ENCODE results near the gene GLA.

GLA gene

DNA sequence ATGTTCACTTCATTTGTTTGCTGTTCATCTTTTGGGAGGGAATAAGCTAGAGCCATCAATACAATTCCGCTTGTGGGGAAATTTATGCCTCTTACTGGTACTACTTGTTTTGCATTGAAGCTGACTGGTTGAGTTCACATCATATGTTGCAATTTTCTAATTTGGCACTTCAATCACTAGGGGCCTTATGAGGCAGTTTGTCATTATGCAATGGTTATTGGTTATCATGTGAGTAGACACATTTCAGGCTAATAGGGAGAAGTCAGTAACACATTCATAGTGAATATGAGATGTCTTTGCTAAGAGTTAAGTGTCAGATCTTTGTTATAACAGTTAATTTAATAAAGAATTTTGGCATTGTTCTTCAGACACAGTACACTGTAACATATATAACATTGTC, 11.9 kb downstream of the GLA start:
- no peak for FAIRE-seq

DNA sequence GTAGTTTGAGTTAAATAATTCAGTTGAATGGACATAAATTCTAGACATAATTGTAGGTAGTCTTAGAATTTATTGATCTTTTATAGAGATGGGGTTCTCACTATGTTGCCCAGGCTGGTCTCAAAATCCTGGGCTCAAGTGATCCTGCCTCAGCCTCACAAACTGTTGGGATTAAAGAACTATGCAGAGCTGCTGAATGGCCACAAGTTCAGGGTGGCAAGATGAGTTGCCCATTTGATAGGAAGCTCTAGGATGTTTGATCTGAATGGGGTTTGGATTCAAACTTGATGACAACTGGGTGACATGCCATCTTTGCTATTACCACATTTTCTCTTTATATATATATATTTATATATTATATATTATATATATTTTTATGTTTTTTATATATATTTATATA, 13.4 kb downstream of the GLA start:
- no peak for FAIRE-seq

GRCh38 chrX:101393530-101394305, 14.0 kb downstream of the GLA start:
- FAIRE-seq: no peak

- no peak for FAIRE-seq
Observed at GRCh38 chrX:101391831-101392230, 15.9 kb downstream of the GLA start.

- no peak for FAIRE-seq
Observed at GRCh38 chrX:101390664-101391525, 16.8 kb downstream of the GLA start, which contains the start of gene RPL36A. Gene RPL36A (plus strand): TSS chrX:101391011. CDS start chrX:101391044, 33 bp downstream.

DNA sequence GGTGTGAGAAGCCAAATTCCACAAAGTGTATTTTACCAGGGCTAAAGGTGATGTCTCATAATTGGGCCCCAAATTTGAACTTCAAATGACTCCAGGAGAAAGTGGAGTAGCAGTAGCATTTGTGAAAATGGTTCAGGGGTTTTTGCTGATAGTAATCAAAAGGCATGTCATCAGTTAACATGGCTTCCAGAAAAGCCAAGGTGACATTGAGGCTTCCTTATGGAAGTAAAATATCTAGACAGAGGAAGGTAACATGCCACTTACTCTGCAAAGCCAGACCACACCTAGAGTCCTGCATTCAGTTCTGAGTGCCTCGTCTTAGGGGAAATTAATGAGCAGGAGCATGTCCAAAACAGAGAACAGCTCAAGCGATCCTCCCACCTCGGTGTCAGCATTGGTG, 19.1 kb downstream of the GLA start:
- no peak for FAIRE-seq

DNA sequence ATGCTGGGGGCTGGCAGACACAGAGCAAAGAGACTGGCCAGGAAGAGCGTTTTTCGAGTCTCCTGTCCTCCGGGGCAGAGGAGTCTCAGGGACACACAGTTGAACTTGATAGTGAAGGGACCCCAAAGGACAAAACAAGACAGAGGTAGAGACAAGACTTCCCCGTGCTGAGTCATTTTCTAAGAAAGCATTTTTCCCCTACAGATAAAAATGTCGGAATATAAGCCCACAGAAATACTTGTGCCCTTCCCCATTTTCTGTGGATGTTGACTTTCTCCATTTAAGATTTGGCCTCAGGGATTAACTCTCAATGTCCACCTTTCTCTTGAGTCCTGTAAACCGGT, 21.2 kb downstream of the GLA start:
- no peak for FAIRE-seq

DNA sequence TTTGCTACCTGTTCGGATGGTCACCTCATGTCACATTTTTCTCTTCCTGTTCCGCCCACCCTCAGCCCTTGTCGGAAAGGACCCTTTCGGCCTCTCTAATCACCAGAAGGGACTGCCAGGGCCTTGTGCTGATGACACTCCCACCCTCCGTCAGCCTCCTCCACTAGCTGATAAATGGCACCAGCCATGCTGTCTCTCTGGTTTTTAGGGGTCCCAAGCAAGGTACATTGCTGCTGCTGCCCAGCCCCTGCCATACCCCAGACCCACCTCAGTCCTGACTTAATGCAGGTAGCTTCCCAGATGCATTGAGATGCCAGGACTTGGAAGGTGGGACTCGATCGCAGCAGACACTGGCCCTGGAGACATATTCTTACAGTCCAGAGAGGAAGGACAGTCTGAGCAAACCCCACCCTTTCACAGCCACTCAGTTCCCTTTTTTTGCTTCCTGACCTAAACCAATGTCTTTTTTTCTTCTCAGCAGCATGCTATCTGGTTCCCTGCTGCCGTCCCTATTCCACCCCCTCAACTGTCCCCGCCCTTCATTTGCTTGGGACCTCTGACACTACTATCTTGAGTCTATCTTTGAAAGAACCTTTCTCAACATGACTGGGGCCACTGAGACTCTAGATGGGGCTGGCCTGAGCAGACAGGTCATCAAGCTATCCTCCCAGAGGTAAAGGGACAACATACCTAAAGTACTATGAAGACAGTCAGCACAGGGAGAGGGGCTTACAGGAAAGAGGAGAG, 21.8 kb downstream of the GLA start, which contains the start of gene BTK:
Gene BTK, minus strand, starts transcription at position 397 of the 747 bp plus-strand sequence. CDS start 10,907 bp downstream, outside the sequence.
- no peak for FAIRE-seq

DNA sequence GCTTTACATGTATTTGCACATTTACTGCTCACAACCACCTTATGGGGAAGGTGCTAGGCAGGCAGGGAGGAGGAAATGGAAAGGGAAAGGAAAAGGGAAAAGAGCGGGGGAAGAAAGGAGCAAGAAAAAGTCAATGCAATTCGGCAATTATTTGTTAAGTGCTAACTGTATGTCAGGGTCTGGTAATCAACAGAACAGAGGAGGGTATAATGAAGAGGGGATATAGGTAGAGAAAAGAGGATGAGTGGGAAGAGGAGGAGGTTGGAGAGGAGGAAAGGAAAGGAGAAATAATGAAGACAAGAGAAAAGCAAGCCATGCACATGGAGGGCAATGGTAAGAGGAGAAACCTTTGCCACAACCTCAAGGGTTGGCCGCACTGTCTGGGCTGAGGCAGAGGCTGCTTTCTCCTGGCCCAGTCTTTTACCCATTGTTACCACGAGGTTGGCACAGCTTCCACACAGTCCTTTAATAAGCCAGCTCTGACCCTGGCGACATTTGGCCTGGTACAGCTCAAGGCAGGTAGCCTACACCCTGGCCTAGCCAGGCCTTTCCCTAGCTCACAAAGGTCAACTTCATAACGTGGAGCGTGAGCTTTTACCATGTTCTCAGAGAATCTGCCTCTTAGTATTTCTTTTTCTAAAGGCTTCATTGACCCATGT, 22.6 kb downstream of the GLA start:
- no peak for FAIRE-seq

DNA sequence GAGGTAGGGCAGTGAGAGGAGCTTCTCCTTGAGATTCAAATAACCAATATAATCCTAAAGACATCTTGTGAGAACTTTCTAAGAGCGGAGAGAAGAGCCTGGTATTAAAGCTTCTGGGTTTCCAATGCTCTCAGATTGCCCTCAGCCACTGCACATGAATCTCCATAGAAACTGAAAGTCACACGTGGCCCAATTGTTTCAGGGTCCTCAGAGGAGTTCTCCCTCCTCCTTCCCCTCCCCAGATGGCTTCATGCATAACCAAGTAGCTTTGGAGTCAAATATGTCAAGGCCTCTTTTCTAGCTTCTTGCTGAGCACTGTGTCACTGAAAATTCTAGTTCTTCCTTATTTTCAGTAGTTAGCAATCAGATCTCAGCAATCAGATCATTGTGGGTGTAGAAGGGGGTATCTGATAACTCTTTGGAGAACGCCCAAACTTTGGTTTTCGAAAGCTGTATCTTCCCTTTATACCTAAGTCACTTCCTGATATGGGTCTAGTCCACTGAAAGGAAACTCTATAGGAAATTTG, 24.0 kb downstream of the GLA start:
- FAIRE-seq: no peak

GRCh38 chrX:101377547-101377946, 30.2 kb downstream of the GLA start:
- no peak for FAIRE-seq

- no peak for FAIRE-seq
Observed at GRCh38 chrX:101370888-101371504, 36.7 kb downstream of the GLA start.

- no peak for FAIRE-seq
Observed at GRCh38 chrX:101369687-101370086, 38.0 kb downstream of the GLA start.

GRCh38 chrX:101368800-101369199, 38.9 kb downstream of the GLA start:
- no peak for FAIRE-seq

DNA sequence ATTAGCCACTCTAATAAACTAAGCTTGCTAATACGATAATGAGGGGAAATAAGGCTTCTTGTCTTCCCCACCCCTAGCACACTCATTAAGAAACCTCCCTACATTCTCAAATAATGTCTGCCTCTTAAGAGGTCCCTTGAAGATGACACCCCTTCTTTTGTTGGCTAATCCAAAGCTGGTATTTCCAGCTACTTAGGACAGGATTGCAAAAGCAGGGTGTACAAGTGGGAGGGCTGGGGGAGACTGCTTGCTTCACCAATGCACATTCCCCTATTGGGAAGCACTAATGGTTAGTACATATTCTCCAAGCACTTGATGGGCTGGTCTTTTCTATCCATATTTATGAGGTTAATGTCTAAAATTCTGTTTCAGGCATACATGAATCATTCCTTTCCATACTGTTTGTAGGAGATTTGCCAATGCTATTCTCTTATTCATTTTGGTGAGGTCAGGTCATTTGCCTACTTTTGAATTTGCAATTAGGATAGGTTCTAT, 42.4 kb downstream of the GLA start:
- no peak for FAIRE-seq

GRCh38 chrX:101362757-101363156, 45.0 kb downstream of the GLA start:
- no peak for FAIRE-seq

- FAIRE-seq: no peak
Observed at GRCh38 chrX:101362116-101362515, 45.6 kb downstream of the GLA start.

DNA sequence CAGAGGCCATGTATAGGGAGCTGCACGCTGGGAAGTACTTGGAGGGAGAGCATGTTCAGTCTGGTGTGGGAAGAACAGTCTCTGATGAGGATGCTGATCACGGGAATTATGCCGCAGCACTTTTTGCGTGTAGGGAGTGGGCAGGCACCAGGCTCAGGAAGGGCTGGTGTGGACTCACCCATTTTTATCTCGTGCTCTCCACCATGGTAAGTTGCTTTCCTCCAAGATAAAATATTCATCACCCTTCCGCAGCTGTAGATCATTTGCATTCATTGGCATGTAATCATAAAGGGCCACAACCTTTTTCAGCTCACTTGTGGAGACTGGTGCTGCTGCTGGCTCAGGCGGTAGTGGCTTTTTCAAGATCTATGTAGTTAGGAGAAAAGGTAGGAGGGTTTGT, 47.3 kb downstream of the GLA start:
- no peak for FAIRE-seq

GRCh38 chrX:101359966-101360365, 47.8 kb downstream of the GLA start:
- no peak for FAIRE-seq

- FAIRE-seq: peak; percentile 34
Observed at GRCh38 chrX:101357166-101357795, 50.4 kb downstream of the GLA start.

- no peak for FAIRE-seq
Observed at GRCh38 chrX:101349193-101349562, 58.5 kb downstream of the GLA start.
